ENCODE results near the gene ACVR1. TPM values are rescaled to one million over a fixed set of nuclear protein-coding genes. Genes with fewer than 3 reads are reported as not detected.

ACVR1 gene
- total and polyA plus RNA-seq, 3 experiments from 2014 or later, result 9.5 to 18.3 (median 14.8) TPM

DNA sequence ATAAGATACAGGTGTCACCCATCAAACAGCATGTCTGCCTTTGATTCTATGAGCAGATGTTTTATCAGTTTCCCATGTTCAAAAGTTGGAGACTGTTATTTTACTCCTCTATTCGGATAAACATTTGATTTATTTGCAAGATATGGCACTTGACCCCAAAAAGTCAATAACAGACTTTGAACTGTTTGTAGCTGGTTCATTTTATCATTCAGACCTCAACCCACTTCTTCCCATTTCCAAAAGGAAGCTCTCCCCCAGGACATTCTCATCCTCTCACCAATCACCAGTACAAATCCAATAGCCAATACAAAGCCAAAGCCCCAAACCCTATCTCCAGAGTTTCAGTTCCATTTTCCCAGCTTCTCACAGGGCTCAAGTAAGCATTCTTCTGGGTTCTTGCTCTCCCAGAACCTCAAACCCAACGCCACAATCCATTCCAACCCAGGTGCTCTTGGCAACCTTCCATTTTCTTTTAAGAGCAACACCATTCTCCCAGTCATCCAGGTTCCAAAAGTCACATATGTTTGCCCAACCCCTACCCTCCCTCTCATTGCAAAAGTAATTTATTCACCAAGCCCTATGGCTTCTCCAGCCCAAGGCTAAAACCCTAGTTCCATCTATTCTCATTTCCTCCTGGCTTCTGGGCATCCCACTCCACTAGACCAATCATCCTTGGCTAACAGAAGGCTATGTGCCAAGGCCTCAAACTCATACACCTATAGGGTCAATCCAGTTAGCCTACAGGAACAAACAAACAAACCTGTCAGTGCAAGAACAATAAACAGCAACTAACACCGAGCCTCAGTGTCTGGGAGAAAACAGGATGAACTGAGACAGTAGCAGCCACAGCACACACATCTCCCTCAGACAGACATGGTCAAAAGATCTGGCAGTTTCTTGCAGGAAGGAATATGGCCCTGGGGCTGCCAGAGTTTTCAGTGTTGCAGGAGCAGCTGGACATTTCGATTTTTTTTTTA, 9.2 kb downstream of the ACVR1 start:
- no peaks in the 10 kb centered on the region for H3K9me3 ChIP-seq (ENCODE audit: low read length)
- no peaks in the 10 kb centered on the region for H3K27me3 Mint-ChIP-seq
- no peaks in the 10 kb centered on the region for H3K27me3 ChIP-seq (ENCODE audit: insufficient read depth, low read length, poor library complexity, severe bottlenecking)
- H3K4me3 Mint-ChIP-seq, result peak overlapping the region in 1 of 7 donors; percentile 13
- DNase-seq, result no peak
- POLR2A ChIA-PET, result no interaction called here
- CTCF ChIA-PET, result interaction anchor here (0.9 to 1.0 kb wide), 2 partner anchors 10 to 34 kb away, joined by 3 to 4 read pairs; partner anchors contain the start of gene ACVR1
- peaks cover 24 to 72% (median 66%) of the 10 kb centered on the region in 3 donors for H3K4me1 Mint-ChIP-seq
- no peaks in the 10 kb centered on the region for H3K36me3 ChIP-seq (ENCODE audit: insufficient read depth, low read length)
- peaks cover 0 to 6% (median 3%) of the 10 kb centered on the region in 3 donors for H3K36me3 Mint-ChIP-seq
- no peaks in the 10 kb centered on the region for H3K9me3 Mint-ChIP-seq
- H3K4me1 ChIP-seq (ENCODE audit: insufficient read depth, low read length), result peaks cover 7% of the 10 kb centered on the region
- H3K4me3 ChIP-seq (ENCODE audit: low read length), result no peak overlapping the region
- peak overlapping the region in 2 of 8 donors; percentile 42 to 57 for H3K27ac Mint-ChIP-seq
- H3K27ac ChIP-seq (ENCODE audit: low read depth, low read length), result no peak overlapping the region

DNA sequence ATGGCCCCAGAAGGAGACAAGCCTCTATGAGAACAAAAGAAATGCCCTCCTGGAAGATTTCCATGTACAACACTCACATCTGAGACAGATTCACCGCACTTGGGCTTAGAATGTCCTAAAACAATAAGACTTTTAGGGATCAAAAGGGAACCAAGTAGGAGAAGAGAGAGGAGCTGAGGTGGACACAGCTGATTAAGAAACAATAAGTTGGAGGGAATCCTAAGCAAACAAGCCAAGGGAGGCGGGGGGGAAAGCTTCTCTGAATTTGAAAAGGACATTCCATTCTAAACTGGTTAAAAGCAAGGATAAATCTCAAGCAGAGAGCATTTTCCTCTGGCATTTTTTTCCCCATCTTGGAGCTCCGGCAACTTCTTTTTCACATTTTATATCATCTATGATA, 9.9 kb downstream of the ACVR1 start:
- ChIA-PET POLR2A (no interaction called here), CTCF (interaction anchor here (1.0 kb wide), 1 partner anchor 11 kb away, joined by 4 read pairs; the partner anchor contains the start of gene ACVR1)
- Histone ChIP-seq H3K4me1 (ENCODE audit: insufficient read depth, low read length) (peaks cover 7% of the 10 kb centered on the region), H3K9me3 (ENCODE audit: low read length) (no peaks in the 10 kb centered on the region), H3K27me3 (ENCODE audit: insufficient read depth, low read length, poor library complexity, severe bottlenecking) (no peaks in the 10 kb centered on the region), H3K36me3 (ENCODE audit: insufficient read depth, low read length) (no peaks in the 10 kb centered on the region), H3K27ac (ENCODE audit: low read depth, low read length) (no peak overlapping the region), H3K4me3 (ENCODE audit: low read length) (no peak overlapping the region)
- H3K4me1 Mint-ChIP-seq, result peaks cover 19 to 68% (median 65%) of the 10 kb centered on the region in 3 donors
- peak overlapping the region in 1 of 8 donors; percentile 51 for H3K27ac Mint-ChIP-seq
- H3K27me3 Mint-ChIP-seq, result no peaks in the 10 kb centered on the region
- H3K9me3 Mint-ChIP-seq, result no peaks in the 10 kb centered on the region
- no peak for DNase-seq
- peaks cover 0 to 6% (median 3%) of the 10 kb centered on the region in 3 donors for H3K36me3 Mint-ChIP-seq
- no peak overlapping the region for H3K4me3 Mint-ChIP-seq

DNA sequence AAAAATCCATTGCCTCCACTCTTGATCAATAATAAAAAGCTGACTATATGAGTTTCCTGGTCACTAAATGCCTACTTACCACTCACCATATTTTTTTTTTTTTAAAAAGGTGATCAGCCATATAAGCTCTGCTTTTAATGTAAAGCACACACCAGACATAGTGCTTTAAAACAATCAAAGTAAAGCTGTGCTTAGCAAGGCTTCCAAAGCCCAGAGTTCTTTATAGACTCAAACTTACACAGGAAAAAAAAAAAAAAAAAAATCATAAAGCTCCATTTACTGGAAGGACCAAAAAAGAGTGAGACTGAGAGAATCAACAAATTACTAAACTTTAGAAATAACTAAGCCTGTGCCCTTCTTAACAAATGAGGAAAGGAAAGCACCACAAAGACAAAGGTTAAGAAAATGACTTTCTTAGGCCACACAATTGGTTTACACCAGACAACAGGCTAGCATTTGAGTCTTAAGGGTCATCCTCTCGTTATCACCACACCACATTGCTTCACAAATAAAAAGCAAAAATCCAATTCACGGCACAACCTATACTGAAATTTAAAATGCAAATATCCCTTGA, 11.2 kb downstream of the ACVR1 start:
- ChIA-PET POLR2A (interaction anchor here (0.7 kb wide), 1 partner anchor 18 kb away, joined by 3 read pairs; no protein-coding TSS in a partner anchor), CTCF (interaction anchor here (0.8 to 1.9 kb wide), 2 partner anchors 10 to 12 kb away, joined by 3 to 7 read pairs; partner anchors contain the start of gene ACVR1)
- Histone ChIP-seq H3K4me1 (ENCODE audit: insufficient read depth, low read length) (peaks cover 7% of the 10 kb centered on the region), H3K27me3 (ENCODE audit: insufficient read depth, low read length, poor library complexity, severe bottlenecking) (no peaks in the 10 kb centered on the region), H3K27ac (ENCODE audit: low read depth, low read length) (no peak overlapping the region), H3K9me3 (ENCODE audit: low read length) (no peaks in the 10 kb centered on the region), H3K36me3 (ENCODE audit: insufficient read depth, low read length) (no peaks in the 10 kb centered on the region), H3K4me3 (ENCODE audit: low read length) (no peak overlapping the region)
- Mint-ChIP-seq H3K4me1 (peaks cover 18 to 59% (median 56%) of the 10 kb centered on the region in 3 donors), H3K4me3 (no peak overlapping the region), H3K36me3 (peaks cover 0 to 7% (median 3%) of the 10 kb centered on the region in 3 donors), H3K27ac (no peak overlapping the region), H3K27me3 (no peaks in the 10 kb centered on the region), H3K9me3 (no peaks in the 10 kb centered on the region)
- no peak for DNase-seq

DNA sequence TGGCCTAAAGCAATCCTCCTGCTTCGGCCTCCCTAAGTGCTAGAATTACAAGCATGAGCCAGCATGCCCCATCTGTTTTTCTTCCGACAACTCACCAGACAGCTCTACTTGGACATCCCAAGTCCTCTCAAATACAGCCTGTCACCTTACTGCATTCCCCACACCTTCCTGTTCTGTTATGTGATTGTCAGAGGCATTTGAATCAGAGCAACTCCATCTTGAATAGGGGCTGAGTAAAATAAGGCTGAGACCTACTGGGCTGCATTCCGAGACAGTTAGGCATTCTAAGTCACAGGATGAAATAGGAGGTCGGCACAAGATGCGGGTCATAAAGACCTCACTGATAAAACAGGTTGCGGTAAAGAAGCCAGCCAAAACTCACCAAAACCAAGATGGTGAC, 17.3 kb downstream of the ACVR1 start:
- no peaks in the 10 kb centered on the region for H3K36me3 ChIP-seq (ENCODE audit: insufficient read depth, low read length)

DNA sequence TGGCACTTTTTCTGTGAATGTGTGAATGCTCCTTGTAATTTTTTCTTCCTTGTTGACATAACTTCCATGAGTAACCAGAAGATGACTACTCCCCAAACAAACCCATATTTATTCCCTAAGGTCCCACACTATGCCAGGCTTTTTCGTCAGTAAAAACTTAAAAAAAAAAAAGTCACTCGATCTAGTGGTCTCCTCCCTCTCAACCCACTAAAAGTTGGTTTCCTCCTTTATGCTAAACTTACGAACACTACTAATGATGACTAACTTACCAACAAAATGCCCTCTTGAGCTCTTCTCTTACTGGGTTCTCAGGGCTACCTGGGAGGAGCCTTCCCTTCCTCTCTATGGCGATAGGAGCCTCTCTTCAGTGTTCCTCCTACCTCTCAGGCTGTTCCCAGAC, 18.2 kb downstream of the ACVR1 start:
- POLR2A ChIA-PET, result no interaction called here
- no peaks in the 10 kb centered on the region for H3K36me3 ChIP-seq (ENCODE audit: insufficient read depth, low read length)
- H3K9me3 Mint-ChIP-seq, result no peaks in the 10 kb centered on the region
- H3K27ac Mint-ChIP-seq, result peak overlapping the region in 2 of 8 donors; percentile 9
- H3K27me3 Mint-ChIP-seq, result no peaks in the 10 kb centered on the region
- DNase-seq, result no peak
- H3K4me3 ChIP-seq (ENCODE audit: low read length), result no peak overlapping the region
- H3K27me3 ChIP-seq (ENCODE audit: insufficient read depth, low read length, poor library complexity, severe bottlenecking), result no peaks in the 10 kb centered on the region
- H3K4me1 Mint-ChIP-seq, result peaks cover 6 to 39% (median 34%) of the 10 kb centered on the region in 3 donors
- no peak overlapping the region for H3K27ac ChIP-seq (ENCODE audit: low read depth, low read length)
- H3K9me3 ChIP-seq (ENCODE audit: low read length), result no peaks in the 10 kb centered on the region
- CTCF ChIA-PET, result no interaction called here
- H3K36me3 Mint-ChIP-seq, result peaks cover 3 to 35% (median 6%) of the 10 kb centered on the region in 3 donors
- no peaks in the 10 kb centered on the region for H3K4me1 ChIP-seq (ENCODE audit: insufficient read depth, low read length)
- H3K4me3 Mint-ChIP-seq, result no peak overlapping the region

More for the DNA sequence above, 17.3 kb downstream of the ACVR1 start:
- peaks cover 3 to 35% (median 6%) of the 10 kb centered on the region in 3 donors for H3K36me3 Mint-ChIP-seq
- Histone ChIP-seq H3K9me3 (ENCODE audit: low read length) (no peaks in the 10 kb centered on the region), H3K27ac (ENCODE audit: low read depth, low read length) (no peak overlapping the region), H3K27me3 (ENCODE audit: insufficient read depth, low read length, poor library complexity, severe bottlenecking) (no peaks in the 10 kb centered on the region), H3K4me1 (ENCODE audit: insufficient read depth, low read length) (no peaks in the 10 kb centered on the region), H3K4me3 (ENCODE audit: low read length) (no peak overlapping the region)
- DNase-seq, result no peak
- H3K27ac Mint-ChIP-seq, result no peak overlapping the region
- no peaks in the 10 kb centered on the region for H3K9me3 Mint-ChIP-seq
- H3K4me1 Mint-ChIP-seq, result peaks cover 4 to 30% (median 24%) of the 10 kb centered on the region in 3 donors
- CTCF ChIA-PET, result no interaction called here
- no peak overlapping the region for H3K4me3 Mint-ChIP-seq
- H3K27me3 Mint-ChIP-seq, result no peaks in the 10 kb centered on the region
- POLR2A ChIA-PET, result no interaction called here

DNA sequence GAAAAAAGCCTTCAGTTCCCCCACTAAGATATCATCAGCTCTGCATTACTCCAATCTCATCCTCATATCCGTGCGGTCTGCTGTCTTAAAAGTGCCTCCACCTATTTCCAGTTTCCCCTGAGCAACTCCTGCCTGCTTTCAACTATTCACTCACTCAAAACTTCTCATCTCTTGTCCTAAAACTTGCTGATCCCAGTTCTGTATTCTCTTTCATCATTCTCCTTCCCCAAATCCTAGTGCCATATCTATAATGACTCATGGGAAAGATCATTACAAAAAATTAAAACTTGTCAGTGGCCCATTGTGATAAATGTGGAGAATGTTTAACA, 20.0 kb downstream of the ACVR1 start:
- POLR2A ChIA-PET, result no interaction called here
- no peaks in the 10 kb centered on the region for H3K9me3 Mint-ChIP-seq

DNA sequence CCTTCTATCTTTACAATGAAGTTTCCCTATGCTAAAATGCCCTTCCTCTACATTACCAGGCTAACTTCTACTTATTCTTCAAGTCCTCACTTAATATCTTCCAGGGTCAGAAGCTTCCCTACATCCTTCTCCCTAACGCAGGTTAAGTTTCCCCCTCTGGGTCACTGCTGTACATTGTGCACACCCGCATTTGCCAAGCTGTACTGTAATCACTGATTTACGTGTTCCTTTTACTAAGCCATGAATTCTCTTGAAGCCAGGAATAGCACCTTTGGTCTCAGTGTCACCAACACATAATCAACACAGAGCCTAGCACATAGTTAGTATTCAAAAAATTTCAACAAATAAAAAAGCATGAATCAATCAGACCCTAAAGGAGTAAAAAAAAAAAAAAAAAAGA, 22.3 kb downstream of the ACVR1 start:
- no peak overlapping the region for H3K27ac ChIP-seq (ENCODE audit: low read depth, low read length)
- no peaks in the 10 kb centered on the region for H3K36me3 ChIP-seq (ENCODE audit: insufficient read depth, low read length)
- POLR2A ChIA-PET, result no interaction called here
- CTCF ChIA-PET, result interaction anchor here (1.1 to 1.2 kb wide), 4 partner anchors 10 to 164 kb away, joined by 3 to 4 read pairs (median 4); no protein-coding TSS in a partner anchor
- Mint-ChIP-seq H3K4me1 (peaks cover 4 to 38% (median 33%) of the 10 kb centered on the region in 3 donors), H3K9me3 (no peaks in the 10 kb centered on the region), H3K36me3 (peaks cover 6 to 36% (median 12%) of the 10 kb centered on the region in 3 donors), H3K27me3 (no peaks in the 10 kb centered on the region), H3K27ac (no peak overlapping the region), H3K4me3 (no peak overlapping the region)
- H3K9me3 ChIP-seq (ENCODE audit: low read length), result no peaks in the 10 kb centered on the region
- no peaks in the 10 kb centered on the region for H3K4me1 ChIP-seq (ENCODE audit: insufficient read depth, low read length)
- DNase-seq, result no peak
- H3K27me3 ChIP-seq (ENCODE audit: insufficient read depth, low read length, poor library complexity, severe bottlenecking), result no peaks in the 10 kb centered on the region
- no peak overlapping the region for H3K4me3 ChIP-seq (ENCODE audit: low read length)

More for the DNA sequence above, 20.0 kb downstream of the ACVR1 start:
- H3K9me3 ChIP-seq (ENCODE audit: low read length), result no peaks in the 10 kb centered on the region
- no peaks in the 10 kb centered on the region for H3K4me1 ChIP-seq (ENCODE audit: insufficient read depth, low read length)
- H3K4me3 ChIP-seq (ENCODE audit: low read length), result no peak overlapping the region
- Mint-ChIP-seq H3K27ac (peak overlapping the region in 2 of 8 donors; percentile 18 to 40), H3K36me3 (peaks cover 3 to 37% (median 7%) of the 10 kb centered on the region in 3 donors), H3K4me1 (peaks cover 6 to 36% (median 35%) of the 10 kb centered on the region in 3 donors), H3K4me3 (no peak overlapping the region), H3K27me3 (no peaks in the 10 kb centered on the region)
- H3K27ac ChIP-seq (ENCODE audit: low read depth, low read length), result no peak overlapping the region
- no peaks in the 10 kb centered on the region for H3K27me3 ChIP-seq (ENCODE audit: insufficient read depth, low read length, poor library complexity, severe bottlenecking)
- CTCF ChIA-PET, result no interaction called here
- no peak for DNase-seq
- no peaks in the 10 kb centered on the region for H3K36me3 ChIP-seq (ENCODE audit: insufficient read depth, low read length)

DNA sequence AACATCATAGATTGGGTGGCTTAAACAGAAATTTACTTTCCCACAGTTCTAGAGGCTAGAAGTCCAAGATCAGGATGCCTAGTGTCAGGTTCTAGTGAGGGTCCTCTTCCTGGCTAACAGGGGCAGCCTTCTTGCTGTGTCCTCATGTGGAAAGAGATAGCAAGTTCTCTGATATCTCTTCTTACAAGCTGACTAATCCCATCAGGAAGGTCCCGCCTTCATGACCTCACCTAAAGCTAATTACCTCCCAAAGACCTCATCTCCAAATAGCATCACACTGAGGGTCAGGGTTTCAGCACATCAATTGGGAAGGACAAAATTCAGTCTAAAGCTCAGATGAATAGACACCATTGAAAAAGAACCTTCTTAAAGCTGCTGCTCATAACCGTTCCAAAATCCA, 22.9 kb downstream of the ACVR1 start:
- H3K4me1 Mint-ChIP-seq, result peaks cover 4 to 43% (median 33%) of the 10 kb centered on the region in 3 donors
- Histone ChIP-seq H3K27me3 (ENCODE audit: insufficient read depth, low read length, poor library complexity, severe bottlenecking) (no peaks in the 10 kb centered on the region), H3K4me3 (ENCODE audit: low read length) (no peak overlapping the region), H3K9me3 (ENCODE audit: low read length) (no peaks in the 10 kb centered on the region), H3K4me1 (ENCODE audit: insufficient read depth, low read length) (no peaks in the 10 kb centered on the region), H3K36me3 (ENCODE audit: insufficient read depth, low read length) (no peaks in the 10 kb centered on the region), H3K27ac (ENCODE audit: low read depth, low read length) (no peak overlapping the region)
- no peak for DNase-seq
- POLR2A ChIA-PET, result no interaction called here
- H3K4me3 Mint-ChIP-seq, result no peak overlapping the region
- H3K27me3 Mint-ChIP-seq, result no peaks in the 10 kb centered on the region
- H3K27ac Mint-ChIP-seq, result peak overlapping the region in 1 of 8 donors; percentile 2
- CTCF ChIA-PET, result interaction anchor here (1.1 to 1.2 kb wide), 3 partner anchors 9 to 154 kb away, joined by 3 to 4 read pairs (median 4); no protein-coding TSS in a partner anchor
- peaks cover 10 to 36% (median 12%) of the 10 kb centered on the region in 3 donors for H3K36me3 Mint-ChIP-seq
- no peaks in the 10 kb centered on the region for H3K9me3 Mint-ChIP-seq
